ENCODE measurements around the gene TMEM205.

The TMEM205 gene

DNA sequence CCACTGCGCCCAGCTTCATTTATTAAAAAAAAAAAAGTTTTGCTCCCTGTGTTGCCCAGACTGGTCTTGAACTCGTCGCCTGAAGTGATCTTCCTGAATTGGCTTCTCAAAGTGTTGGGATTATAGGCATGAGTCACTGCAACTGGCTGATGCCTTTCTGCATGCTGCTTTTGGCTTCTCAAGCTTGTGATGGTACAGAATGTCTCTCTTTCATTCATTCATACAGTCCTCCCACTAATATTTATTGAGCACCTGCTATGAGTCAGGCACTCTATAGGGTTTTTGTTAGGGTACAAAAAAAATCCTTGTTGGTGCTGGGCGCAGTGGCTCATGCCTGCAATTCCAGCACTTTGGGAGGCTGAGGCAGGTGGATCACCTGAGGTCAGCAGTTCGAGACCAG lies 41.1 kb downstream of the TMEM205 start:
- no peak for DNase-seq (ENCODE audit: low read depth in 3 of 3, low spot score in 1 of 3)

GRCh38 chr19:11300811-11301120 lies 45.3 kb downstream of the TMEM205 start:
- DNase-seq (ENCODE audit: low read depth in 3 of 3, low spot score in 1 of 3), result no peak

GRCh38 chr19:11299946-11300810 lies 45.9 kb downstream of the TMEM205 start:
- no peak for DNase-seq (ENCODE audit: low read depth in 3 of 3, low spot score in 1 of 3)

DNA sequence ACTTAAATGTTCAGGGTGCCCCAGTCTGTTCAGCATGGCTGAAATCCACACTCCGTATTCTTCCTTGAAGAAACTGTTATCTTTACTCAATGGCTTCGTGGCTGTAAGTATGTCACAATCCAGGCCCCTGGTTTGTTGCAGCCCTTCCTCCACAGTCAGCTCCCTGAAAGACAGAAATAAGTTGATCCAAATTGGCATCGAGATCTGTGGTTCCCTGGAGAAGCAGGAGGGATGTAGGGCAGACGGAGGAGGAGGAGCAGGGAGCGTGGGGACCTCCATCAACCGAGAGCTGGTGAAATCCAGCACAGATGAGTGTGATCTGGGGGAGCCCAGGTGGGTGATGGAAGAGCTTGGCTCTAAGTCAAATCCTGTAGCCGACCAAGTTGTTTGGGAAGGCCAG lies 49.8 kb downstream of the TMEM205 start:
- DNase-seq (ENCODE audit: low read depth in 3 of 3, low spot score in 1 of 3), result no peak

GRCh38 chr19:11295665-11296245 lies 50.3 kb downstream of the TMEM205 start, which contains the start of gene TSPAN16:
TSPAN16 (plus strand) TSS chr19:11296160; CDS start chr19:11296298, 138 bp downstream.
- no peak for DNase-seq (ENCODE audit: low read depth in 3 of 3, low spot score in 1 of 3)

- DNase-seq (ENCODE audit: low read depth in 3 of 3, low spot score in 1 of 3), result no peak
Observed at GRCh38 chr19:11295180-11295579, 50.9 kb downstream of the TMEM205 start.

DNA sequence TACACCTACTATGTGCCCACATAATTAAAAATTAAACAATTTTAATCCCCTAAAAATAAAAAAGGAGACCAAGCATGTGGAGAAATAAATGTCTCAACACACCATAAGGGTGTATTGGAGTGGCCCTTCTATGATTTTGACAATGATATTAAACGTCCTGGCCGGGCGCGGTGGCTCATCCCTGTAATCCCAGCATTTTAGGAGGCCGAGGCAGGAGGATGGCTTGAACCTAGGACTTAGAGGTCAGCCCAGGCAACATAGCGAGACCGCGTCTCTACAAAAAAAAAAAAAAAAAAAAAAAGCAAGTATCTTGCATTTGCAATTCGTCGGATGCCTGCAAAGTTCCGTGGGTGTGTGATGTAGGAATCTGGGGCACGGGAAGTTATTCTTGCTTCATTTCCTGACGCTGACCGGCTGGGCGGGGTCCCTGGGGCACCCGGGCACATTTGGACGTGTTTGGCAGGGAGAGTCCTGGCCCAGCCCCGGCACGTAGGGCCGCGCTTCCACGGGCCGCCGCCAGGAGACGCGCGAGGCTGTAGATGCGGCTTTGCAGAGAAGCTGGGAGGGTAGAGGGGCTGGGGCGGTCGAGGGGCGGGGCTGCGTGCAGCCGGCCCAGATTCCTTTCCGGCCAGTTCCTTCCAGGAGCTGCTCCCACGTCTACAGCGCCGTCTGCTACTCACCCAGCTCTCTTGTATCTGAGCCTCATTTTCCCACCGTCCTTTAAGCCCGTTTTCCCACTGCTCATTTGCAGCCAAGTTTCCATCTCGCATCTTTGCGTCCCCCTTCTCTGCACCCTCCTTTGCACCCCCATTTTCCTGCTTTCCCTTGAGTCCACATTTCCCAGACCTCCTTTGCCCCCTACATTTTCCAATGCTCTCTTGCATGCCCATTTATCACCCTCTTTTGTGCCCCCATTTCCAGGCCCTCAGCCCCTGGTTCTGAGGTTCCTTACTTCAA lies 52.4 kb downstream of the TMEM205 start:
- DNase-seq (ENCODE audit: low read depth in 3 of 3, low spot score in 1 of 3), result peak; percentile 28 to 77 (median 59)

All from stimulated activated CD4-positive, alpha-beta T cell treated with anti-CD3 and anti-CD28 coated beads, TNF-alpha, amount 100 ng/mL, for 1 hour (primary cell).